Measurements from ENCODE around the gene SLC35B1.

GRCh38 chr17:49696233-49696761 lies 11.5 kb downstream of the SLC35B1 start:
- TF ChIP-seq CTCF (conservative IDR thresholded peaks at IDR 0.05; ENCODE audit: low read length) (no peak), EZH2phosphoT487 (IDR thresholded peaks at IDR 0.05; ENCODE audit: borderline replicate concordance, low read depth, low read length) (no peak)

Data from OCI-LY7 (cell line).